Measurements from ENCODE around the gene DGCR6L.
"Not testable (repeated sequence)": the region's sequence is repeated elsewhere in the genome, so short reads cannot be mapped to it uniquely, and the experiment has no call there.

Gene DGCR6L

DNA sequence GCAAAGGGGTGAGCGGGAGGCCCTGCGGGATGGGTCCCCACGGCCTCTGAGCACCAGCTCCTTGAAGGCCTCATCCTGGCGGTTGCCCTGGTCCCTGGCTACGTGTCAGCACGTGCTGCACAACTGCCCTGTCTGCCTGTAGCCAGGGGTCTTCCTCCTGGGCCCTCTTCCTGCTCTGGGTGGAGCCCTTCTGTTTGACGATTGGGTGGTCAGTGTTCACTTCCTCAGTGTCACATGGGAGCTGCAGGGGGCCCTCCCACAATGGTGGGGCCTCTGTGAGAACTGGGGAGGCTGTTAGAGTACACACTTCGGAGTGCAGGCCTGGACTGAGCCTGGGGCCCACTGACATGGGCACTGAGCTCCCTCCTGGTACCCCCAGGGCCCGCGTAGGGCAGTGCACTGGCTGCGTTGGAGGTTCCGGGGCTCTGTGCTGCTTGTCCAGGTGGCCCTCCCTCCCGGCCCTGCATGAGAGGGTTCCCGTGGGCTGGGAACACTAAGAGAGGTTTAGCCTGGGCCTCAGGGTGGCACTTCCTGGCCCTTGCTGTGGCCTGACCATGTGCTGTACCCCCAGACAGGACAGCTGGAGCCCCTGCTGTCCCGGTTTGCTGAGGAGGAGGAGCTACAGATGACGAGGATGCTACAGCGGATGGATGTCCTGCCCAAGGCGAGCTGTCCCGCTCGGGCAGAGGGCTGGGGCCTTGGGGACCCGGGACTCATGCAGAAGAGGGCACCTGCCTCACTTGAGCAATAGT, 13.8 kb downstream of the DGCR6L start:
- H3K4me3 ChIP-seq (ENCODE audit: severe bottlenecking): no peak overlapping the region
- H3K27ac ChIP-seq (ENCODE audit: poor library complexity, severe bottlenecking): no peak overlapping the region
- H3K4me1 ChIP-seq (ENCODE audit: insufficient read depth, poor library complexity, severe bottlenecking): no peaks in the 10 kb centered on the region
- H3K36me3 ChIP-seq (ENCODE audit: low read depth): no peaks in the 10 kb centered on the region
- no peak for ATAC-seq (ENCODE audit: low read depth)
- no peaks in the 10 kb centered on the region for H3K27me3 ChIP-seq (ENCODE audit: insufficient read depth, poor library complexity, severe bottlenecking)
- DNase-seq (ENCODE audit: low spot score): no peak
- TF ChIP-seq, protein P1, sequence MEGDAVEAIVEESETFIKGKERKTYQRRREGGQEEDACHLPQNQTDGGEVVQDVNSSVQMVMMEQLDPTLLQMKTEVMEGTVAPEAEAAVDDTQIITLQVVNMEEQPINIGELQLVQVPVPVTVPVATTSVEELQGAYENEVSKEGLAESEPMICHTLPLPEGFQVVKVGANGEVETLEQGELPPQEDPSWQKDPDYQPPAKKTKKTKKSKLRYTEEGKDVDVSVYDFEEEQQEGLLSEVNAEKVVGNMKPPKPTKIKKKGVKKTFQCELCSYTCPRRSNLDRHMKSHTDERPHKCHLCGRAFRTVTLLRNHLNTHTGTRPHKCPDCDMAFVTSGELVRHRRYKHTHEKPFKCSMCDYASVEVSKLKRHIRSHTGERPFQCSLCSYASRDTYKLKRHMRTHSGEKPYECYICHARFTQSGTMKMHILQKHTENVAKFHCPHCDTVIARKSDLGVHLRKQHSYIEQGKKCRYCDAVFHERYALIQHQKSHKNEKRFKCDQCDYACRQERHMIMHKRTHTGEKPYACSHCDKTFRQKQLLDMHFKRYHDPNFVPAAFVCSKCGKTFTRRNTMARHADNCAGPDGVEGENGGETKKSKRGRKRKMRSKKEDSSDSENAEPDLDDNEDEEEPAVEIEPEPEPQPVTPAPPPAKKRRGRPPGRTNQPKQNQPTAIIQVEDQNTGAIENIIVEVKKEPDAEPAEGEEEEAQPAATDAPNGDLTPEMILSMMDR (IDR thresholded peaks at IDR 0.05; ENCODE audit: poor library complexity, severe bottlenecking): no peak
- no peaks in the 10 kb centered on the region for H3K9me3 ChIP-seq (ENCODE audit: severe bottlenecking)

DNA sequence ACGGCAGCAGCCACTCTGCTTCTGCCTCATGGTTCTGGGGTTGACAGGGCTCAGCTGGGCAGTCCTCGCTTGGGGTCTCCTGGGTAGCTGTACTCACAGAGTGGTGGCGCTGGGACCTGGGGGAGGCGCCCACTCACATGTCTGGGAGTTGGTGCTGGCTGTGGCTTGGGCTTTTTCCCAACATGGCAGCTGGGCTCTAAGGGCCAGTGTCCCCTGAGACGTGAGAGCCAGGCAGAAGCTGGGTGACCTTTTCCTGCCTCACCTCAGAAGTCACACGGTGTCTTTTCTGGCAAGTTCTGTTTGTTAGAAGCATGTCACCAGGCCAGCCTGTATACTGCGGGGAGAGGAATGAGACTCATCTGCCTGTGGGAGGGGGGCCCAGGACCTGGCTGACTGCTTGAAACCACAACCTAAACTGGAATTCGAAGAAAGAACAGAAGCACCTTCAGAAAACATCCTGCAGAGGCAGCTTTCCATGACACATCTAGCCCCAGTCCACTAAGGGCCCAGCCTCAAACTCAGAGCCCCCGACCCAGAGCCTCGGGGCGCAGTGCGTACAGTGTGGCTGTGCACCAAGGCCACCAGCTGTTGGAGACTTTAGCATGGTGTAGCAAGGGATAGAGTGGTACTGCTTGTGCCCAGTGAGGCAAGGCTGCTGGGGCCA, 14.5 kb downstream of the DGCR6L start:
- H3K36me3 ChIP-seq (ENCODE audit: low read depth); H3K4me3 ChIP-seq (ENCODE audit: severe bottlenecking); ATAC-seq (ENCODE audit: low read depth); DNase-seq (ENCODE audit: low spot score); H3K27me3 ChIP-seq (ENCODE audit: insufficient read depth, poor library complexity, severe bottlenecking); H3K27ac ChIP-seq (ENCODE audit: poor library complexity, severe bottlenecking); H3K9me3 ChIP-seq (ENCODE audit: severe bottlenecking); H3K4me1 ChIP-seq (ENCODE audit: insufficient read depth, poor library complexity, severe bottlenecking): not testable (repeated sequence)

DNA sequence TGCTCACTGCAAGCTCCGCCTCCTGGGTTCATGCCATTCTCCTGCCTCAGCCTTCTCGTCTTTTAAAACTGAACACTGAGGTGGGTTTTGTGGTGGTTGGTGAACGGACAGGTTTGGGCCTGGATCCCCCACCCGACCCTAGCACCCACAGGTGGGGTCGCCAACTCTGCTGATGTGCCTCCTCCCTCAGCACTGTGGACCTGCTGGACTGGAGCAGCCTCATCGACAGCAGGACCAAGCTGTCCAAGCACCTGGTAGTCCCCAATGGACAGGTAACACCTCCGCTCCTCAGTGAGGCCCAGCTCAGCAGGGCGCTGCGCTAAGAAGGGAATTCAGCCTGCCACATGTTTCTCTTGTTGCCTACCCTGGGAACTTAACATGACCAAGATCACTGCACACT, 15.2 kb downstream of the DGCR6L start:
- no peaks in the 10 kb centered on the region for H3K36me3 ChIP-seq (ENCODE audit: low read depth)
- ATAC-seq (ENCODE audit: low read depth) (no peak), DNase-seq (ENCODE audit: low spot score) (no peak)
- H3K27me3 ChIP-seq (ENCODE audit: insufficient read depth, poor library complexity, severe bottlenecking): no peaks in the 10 kb centered on the region
- H3K4me1 ChIP-seq (ENCODE audit: insufficient read depth, poor library complexity, severe bottlenecking): no peaks in the 10 kb centered on the region
- H3K4me3 ChIP-seq (ENCODE audit: severe bottlenecking): no peak overlapping the region
- no peak overlapping the region for H3K27ac ChIP-seq (ENCODE audit: poor library complexity, severe bottlenecking)
- H3K9me3 ChIP-seq (ENCODE audit: severe bottlenecking): no peaks in the 10 kb centered on the region
- TF ChIP-seq, protein P1 (IDR thresholded peaks at IDR 0.05; ENCODE audit: poor library complexity, severe bottlenecking): no peak

DNA sequence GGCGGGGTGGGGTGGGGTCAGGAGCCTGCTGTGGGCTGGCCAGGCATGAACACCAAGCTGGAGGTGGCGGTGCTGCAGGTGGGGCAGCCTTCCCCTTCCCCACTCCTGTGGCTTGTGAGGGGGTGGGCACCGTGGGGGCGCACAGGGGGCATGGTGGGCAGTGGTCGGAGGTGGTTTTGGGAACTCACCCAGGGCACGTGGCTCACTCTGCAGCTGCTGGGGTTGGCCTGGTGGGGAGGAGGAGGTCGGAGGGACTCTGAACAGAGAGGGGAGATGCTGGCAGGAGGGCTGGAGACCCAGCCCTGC, 16.7 kb downstream of the DGCR6L start:
- DNase-seq (ENCODE audit: low spot score); H3K4me1 ChIP-seq (ENCODE audit: insufficient read depth, poor library complexity, severe bottlenecking); H3K9me3 ChIP-seq (ENCODE audit: severe bottlenecking); H3K4me3 ChIP-seq (ENCODE audit: severe bottlenecking); H3K36me3 ChIP-seq (ENCODE audit: low read depth); H3K27ac ChIP-seq (ENCODE audit: poor library complexity, severe bottlenecking); ATAC-seq (ENCODE audit: low read depth); H3K27me3 ChIP-seq (ENCODE audit: insufficient read depth, poor library complexity, severe bottlenecking): not testable (repeated sequence)

GRCh38 chr22:20302438-20303228, 17.2 kb downstream of the DGCR6L start:
- no peaks in the 10 kb centered on the region for H3K36me3 ChIP-seq (ENCODE audit: low read depth)
- DNase-seq (ENCODE audit: low spot score): no peak
- H3K4me1 ChIP-seq (ENCODE audit: insufficient read depth, poor library complexity, severe bottlenecking): no peaks in the 10 kb centered on the region
- TF ChIP-seq, protein P1 (IDR thresholded peaks at IDR 0.05; ENCODE audit: poor library complexity, severe bottlenecking): no peak
- no peak for ATAC-seq (ENCODE audit: low read depth)
- H3K4me3 ChIP-seq (ENCODE audit: severe bottlenecking): no peak overlapping the region
- no peak overlapping the region for H3K27ac ChIP-seq (ENCODE audit: poor library complexity, severe bottlenecking)
- no peaks in the 10 kb centered on the region for H3K27me3 ChIP-seq (ENCODE audit: insufficient read depth, poor library complexity, severe bottlenecking)
- no peaks in the 10 kb centered on the region for H3K9me3 ChIP-seq (ENCODE audit: severe bottlenecking)
